Upper lobe of left lung (tissue), 4 donors: ENCODE measurements around the gene ZNF583.

Experiments used
- EP300 ChIP-seq, 4 donors: sonication (generic); formaldehyde crosslinking; IDR thresholded peaks; one replicate each; pipeline ENCODE4 v1.5.1; 2017; ENCODE audit warnings: antibody characterized with exemption in 4 of 4, control low read depth in 2 of 4
- POLR2A ChIP-seq, 4 donors: fragments of 450-650 bp; IDR thresholded peaks; one replicate each; pipeline ENCODE4 v1.5.1; 2016 to 2017; ENCODE audit warnings: antibody characterized with exemption in 4 of 4, mild to moderate bottlenecking in 2 of 4
- POLR2AphosphoS5 ChIP-seq, 2 donors: sonication (generic); formaldehyde crosslinking; IDR thresholded peaks; one replicate each; pipeline ENCODE4 v1.5.1; 2017; ENCODE audit warnings: antibody characterized with exemption in 2 of 2
- TF ChIP-seq, protein P1 (sequence below), 6 experiments: fragments of 450-650 bp in 4 of 6; fragments of 200-600 bp in 2 of 6; sonication (generic) in 2 of 6; IDR thresholded peaks; one replicate each; pipeline ENCODE4 v1.5.1; 2016 to 2019; ENCODE audit warnings: antibody characterized with exemption in 6 of 6

DNA sequence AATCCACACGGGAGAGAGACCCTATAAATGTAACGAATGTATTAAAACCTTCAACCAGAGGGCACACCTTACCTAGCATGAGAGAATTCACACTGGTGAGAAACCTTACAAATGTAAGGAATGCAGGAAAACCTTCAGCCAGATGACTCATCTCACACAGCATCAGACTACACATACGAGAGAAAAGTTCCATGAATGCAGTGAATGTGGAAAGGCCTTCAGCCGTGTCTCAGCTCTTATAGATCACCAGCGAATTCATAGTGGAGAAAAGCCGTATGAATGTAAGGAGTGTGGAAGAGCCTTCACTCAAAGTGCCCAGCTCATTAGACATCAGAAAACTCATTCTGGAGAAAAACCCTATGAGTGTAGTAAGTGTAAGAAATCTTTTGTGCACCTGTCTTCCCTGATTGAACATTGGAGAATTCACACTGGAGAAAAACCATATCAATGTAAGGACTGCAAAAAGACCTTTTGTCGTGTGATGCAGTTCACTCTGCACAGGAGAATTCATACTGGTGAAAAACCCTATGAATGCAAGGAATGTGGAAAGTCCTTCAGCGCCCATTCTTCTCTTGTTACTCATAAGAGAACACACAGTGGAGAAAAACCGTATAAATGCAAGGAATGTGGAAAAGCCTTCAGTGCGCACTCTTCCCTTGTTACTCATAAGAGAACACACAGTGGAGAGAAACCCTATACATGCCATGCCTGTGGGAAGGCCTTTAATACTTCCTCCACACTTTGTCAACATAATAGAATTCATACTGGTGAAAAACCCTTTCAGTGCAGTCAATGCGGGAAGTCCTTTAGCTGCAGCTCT lies 26.8 kb upstream of the ZNF583 start:
- TF ChIP-seq EP300 (IDR thresholded peaks at IDR 0.05) (no peak), POLR2A (IDR thresholded peaks at IDR 0.05) (no peak), POLR2AphosphoS5 (IDR thresholded peaks at IDR 0.05) (no peak)
- TF ChIP-seq, protein P1, sequence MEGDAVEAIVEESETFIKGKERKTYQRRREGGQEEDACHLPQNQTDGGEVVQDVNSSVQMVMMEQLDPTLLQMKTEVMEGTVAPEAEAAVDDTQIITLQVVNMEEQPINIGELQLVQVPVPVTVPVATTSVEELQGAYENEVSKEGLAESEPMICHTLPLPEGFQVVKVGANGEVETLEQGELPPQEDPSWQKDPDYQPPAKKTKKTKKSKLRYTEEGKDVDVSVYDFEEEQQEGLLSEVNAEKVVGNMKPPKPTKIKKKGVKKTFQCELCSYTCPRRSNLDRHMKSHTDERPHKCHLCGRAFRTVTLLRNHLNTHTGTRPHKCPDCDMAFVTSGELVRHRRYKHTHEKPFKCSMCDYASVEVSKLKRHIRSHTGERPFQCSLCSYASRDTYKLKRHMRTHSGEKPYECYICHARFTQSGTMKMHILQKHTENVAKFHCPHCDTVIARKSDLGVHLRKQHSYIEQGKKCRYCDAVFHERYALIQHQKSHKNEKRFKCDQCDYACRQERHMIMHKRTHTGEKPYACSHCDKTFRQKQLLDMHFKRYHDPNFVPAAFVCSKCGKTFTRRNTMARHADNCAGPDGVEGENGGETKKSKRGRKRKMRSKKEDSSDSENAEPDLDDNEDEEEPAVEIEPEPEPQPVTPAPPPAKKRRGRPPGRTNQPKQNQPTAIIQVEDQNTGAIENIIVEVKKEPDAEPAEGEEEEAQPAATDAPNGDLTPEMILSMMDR (IDR thresholded peaks at IDR 0.05): no peak
